Ovary (tissue), 9 donors: ENCODE results near the gene ZBTB7B. TPM values are rescaled to one million over a fixed set of nuclear protein-coding genes. Genes with fewer than 3 reads are reported as not detected.
"Not testable (repeated sequence)": the region's sequence is repeated elsewhere in the genome, so short reads cannot be mapped to it uniquely, and the experiment has no call there.

Experiments used
- DNase-seq, 5 donors: peaks; one replicate each; pipeline ENCODE4 v3.0.0-alpha.2; 2019 to 2020
- H3K27ac ChIP-seq, 2 donors: fragments of 200-600 bp; one replicate each; pipeline versions ENCODE4 v1.5.1 to v1.8.0; 2019 to 2022
- H3K27me3 ChIP-seq: fragments of 200-600 bp; one replicate; pipeline ENCODE4 v1.8.0; 2022
- H3K36me3 ChIP-seq: fragments of 200-600 bp; sonication (generic); one replicate; pipeline ENCODE4 v1.5.1; 2019
- H3K4me1 ChIP-seq: one replicate; pipeline ENCODE4 v1.8.1; 2013; ENCODE audit warnings: mild to moderate bottlenecking, moderate library complexity; ENCODE audit not compliant: insufficient read depth
- H3K4me3 ChIP-seq: fragments of 200-600 bp; sonication (generic); one replicate; pipeline ENCODE4 v1.5.1; 2017
- H3K9me3 ChIP-seq, 2 donors: fragments of 200-600 bp in 1 of 2; sonication (generic) in 1 of 2; one replicate each; pipeline versions ENCODE4 v1.5.1 to v1.8.1; 2013 to 2019; ENCODE audit warnings: mild to moderate bottlenecking in 1 of 2, moderate library complexity in 1 of 2
- CTCF ChIP-seq, 3 donors: fragments of 450-650 bp in 2 of 3; fragments of 200-600 bp in 1 of 3; IDR thresholded peaks; one replicate each; pipeline versions ENCODE4 v1.5.1 to v1.8.0; 2016 to 2022; ENCODE audit warnings: antibody characterized with exemption in 3 of 3, mild to moderate bottlenecking in 1 of 3
- EP300 ChIP-seq: sonication (generic); formaldehyde crosslinking; IDR thresholded peaks from one replicate; pipeline ENCODE4 v1.6.1; 2017; ENCODE audit warnings: antibody characterized with exemption
- POLR2A ChIP-seq: fragments of 450-650 bp; IDR thresholded peaks from one replicate; pipeline ENCODE4 v1.6.1; 2017; ENCODE audit warnings: antibody characterized with exemption, mild to moderate bottlenecking, moderate library complexity
- WGBS, 3 donors: extraction: QIAGEN DNeasy Blood & Tissue Kit in 1 of 3; methylation state at CpG; one replicate each; pipeline versions ENCODE4 v1.1.5 to v1.1.7; 2013 to 2017; 5-methylcytosine and 5-hydroxymethylcytosine counted together
- intact Hi-C, 4 donors: fragments of 100-400 bp; cut with DNase I; formaldehyde crosslinking; loops; one replicate each; pipeline versions ENCODE4 v1.11.0 to v1.15.1; 2022 to 2023
- polyA plus RNA-seq, 2 donors: library from polyadenylated mRNA; stranded (reverse); fragments of 200-250 nt in 1 of 2; fragments of 350-450 nt in 1 of 2; fragmentation: Illumina TruSeq in 1 of 2; extraction: RNeasy Lipid Tissue Mini Kit (QIAGEN cat#74804) in 1 of 2; gene quantifications; one replicate each; pipeline ENCODE4 v1.2.3, GENCODE V29; 2013 to 2014
- total RNA-seq, 7 donors: library from RNA; depleted of rRNA in 2 of 7; stranded (reverse); fragments of >200 nt in 2 of 7; fragmentation: NEBNext Ultra II Directional in 3 of 7; extraction: Animal tissue kit (Norgen Biotek cat#: 25700) in 3 of 7; gene quantifications; one replicate each; pipeline versions ENCODE4 v1.1.0 to v1.2.4, GENCODE V29; 2016 to 2023
- donor health status: DM: no; HTN: no; CAD: no; lungs with moderate emphysema.
- donor health status: DM: no; HTN: no; CAD: no.
- donor health status: Bipolar disorder and iron deficiency.
- donor health status: DM: yes; HTN: yes; CAD: no.
- donor health status: DM: no; HTN: no; CAD: no.
- donor health status: DM: yes; HTN: yes; CAD: no.

Gene ZBTB7B
- total and polyA plus RNA-seq, 9 donors, result 3.6 to 45.5 (median 28.9) TPM

DNA sequence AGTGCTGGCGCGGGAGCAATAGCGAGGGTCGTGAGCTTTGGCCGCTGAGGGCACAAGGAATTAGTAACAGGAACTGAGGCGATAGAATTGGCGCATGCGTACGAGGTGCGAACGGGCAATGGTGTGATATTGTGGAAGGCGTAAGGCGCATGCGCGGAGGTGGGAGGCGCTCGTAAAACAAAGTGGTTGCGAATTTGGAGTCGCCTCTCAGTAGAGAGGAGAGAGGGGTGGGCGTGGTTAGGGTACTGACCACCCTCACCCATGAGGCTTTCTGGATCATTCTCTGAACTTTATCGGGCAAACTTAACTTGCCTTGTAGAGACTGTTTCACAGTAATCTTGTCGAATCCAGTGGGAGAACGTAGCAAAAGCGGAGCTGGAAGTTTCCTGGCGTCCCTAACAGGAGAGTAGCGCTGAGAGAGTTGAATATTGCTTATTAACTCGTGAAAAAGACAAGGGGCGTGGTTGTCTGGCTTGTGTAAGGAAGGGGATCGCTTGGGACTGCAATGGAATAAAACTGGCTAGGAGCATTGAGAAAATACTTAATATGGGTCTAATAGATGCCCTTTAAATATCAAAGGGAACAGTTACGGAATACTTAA, 27.7 kb upstream of the ZBTB7B start:
- H3K27me3 ChIP-seq, result no peaks in the 10 kb centered on the region
- peak; percentile 95 to 97 (median 96) for DNase-seq
- peak; percentile 44 for TF ChIP-seq EP300
- peak in 1 of 3 donors; percentile 27 for TF ChIP-seq CTCF (IDR thresholded peaks at IDR 0.05)
- peak; percentile 80 for TF ChIP-seq POLR2A
- intact Hi-C loops, result loop anchor here in 1 of 4 donors (2.0 to 5.0 kb wide), 2 partner anchors 26 to 77 kb away; partner anchors contain the start of gene ADAM15
- 0 to 1% (median 1%) methylated on average over 30 of the region's 30 CpGs for WGBS, 3 donors
- H3K9me3 ChIP-seq, result no peaks in the 10 kb centered on the region
- peaks cover 8% of the 10 kb centered on the region for H3K4me1 ChIP-seq
- no peaks in the 10 kb centered on the region for H3K36me3 ChIP-seq
- H3K4me3 ChIP-seq, result peak overlapping the region; percentile 55
- H3K27ac ChIP-seq, result peak overlapping the region; percentile 55 to 98

DNA sequence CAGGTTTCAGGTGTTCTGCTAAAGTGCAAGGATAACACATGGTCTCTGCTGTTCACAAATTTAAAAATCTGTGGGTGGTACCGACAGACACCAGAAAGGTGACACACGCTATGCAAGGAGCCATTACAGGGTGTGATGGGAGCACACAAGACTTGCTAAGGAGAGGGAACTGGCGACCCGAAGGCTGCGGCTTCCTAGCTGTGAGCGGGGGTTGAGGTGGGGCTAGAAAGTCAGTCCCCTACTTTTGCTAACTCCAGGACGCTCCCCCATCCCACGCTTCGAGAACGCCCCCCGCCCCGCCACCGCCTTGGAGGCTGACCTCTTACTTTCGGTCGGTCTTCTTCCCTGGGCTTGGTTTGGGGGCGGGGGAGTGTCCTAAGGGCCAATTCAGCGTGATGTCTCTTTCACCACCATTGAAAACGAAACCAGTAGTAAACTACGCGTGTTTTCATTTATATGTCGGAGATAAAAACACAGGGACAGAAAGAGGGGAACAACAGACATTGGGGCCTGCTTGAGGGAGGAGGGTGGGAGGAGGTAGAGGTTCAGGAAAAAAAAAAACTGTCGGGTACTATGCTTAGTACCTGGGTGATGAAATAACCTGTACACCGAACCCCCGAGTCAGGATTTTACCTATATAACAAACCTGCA, 27.1 kb upstream of the ZBTB7B start:
- H3K27ac ChIP-seq, result peak overlapping the region; percentile 55 to 98
- no peaks in the 10 kb centered on the region for H3K27me3 ChIP-seq
- no peak for TF ChIP-seq CTCF (IDR thresholded peaks at IDR 0.05)
- no peak for TF ChIP-seq EP300
- TF ChIP-seq POLR2A, result no peak
- no peaks in the 10 kb centered on the region for H3K36me3 ChIP-seq
- WGBS, 3 donors, result 0 to 1% (median 0%) methylated on average over 24 of the region's 24 CpGs
- H3K4me1 ChIP-seq, result peaks cover 8% of the 10 kb centered on the region
- H3K9me3 ChIP-seq, result no peaks in the 10 kb centered on the region
- H3K4me3 ChIP-seq, result peak overlapping the region; percentile 55
- intact Hi-C loops, result loop anchor here in 1 of 4 donors (2.0 kb wide), 1 partner anchor 25 kb away; no protein-coding TSS in a partner anchor
- DNase-seq, result peak; percentile 63 to 78 (median 77)

GRCh38 chr1:154977762-154978161, 24.8 kb upstream of the ZBTB7B start:
- H3K36me3 ChIP-seq, H3K9me3 ChIP-seq, H3K27ac ChIP-seq, H3K4me1 ChIP-seq, H3K27me3 ChIP-seq, H3K4me3 ChIP-seq, DNase-seq, intact Hi-C loops: not testable (repeated sequence)
- 68 to 74% (median 69%) methylated on average over 3 of the region's 3 CpGs for WGBS, 3 donors

GRCh38 chr1:154978360-154978759, 24.2 kb upstream of the ZBTB7B start:
- no peak for DNase-seq
- WGBS, 3 donors, result 88 to 94% (median 89%) methylated on average over 3 of the region's 3 CpGs
- H3K4me1 ChIP-seq, result peaks cover 2% of the 10 kb centered on the region
- H3K36me3 ChIP-seq, result no peaks in the 10 kb centered on the region
- H3K9me3 ChIP-seq, result no peaks in the 10 kb centered on the region
- no peak overlapping the region for H3K4me3 ChIP-seq
- no peaks in the 10 kb centered on the region for H3K27me3 ChIP-seq
- TF ChIP-seq CTCF (IDR thresholded peaks at IDR 0.05) (no peak), EP300 (no peak), POLR2A (no peak)
- intact Hi-C loops, result no loop called here
- no peak overlapping the region for H3K27ac ChIP-seq

GRCh38 chr1:154982341-154982740, 20.3 kb upstream of the ZBTB7B start:
- H3K27me3 ChIP-seq, result no peaks in the 10 kb centered on the region
- no peak overlapping the region for H3K27ac ChIP-seq
- no peaks in the 10 kb centered on the region for H3K9me3 ChIP-seq
- TF ChIP-seq CTCF (IDR thresholded peaks at IDR 0.05) (no peak), POLR2A (no peak), EP300 (no peak)
- WGBS, 3 donors, result 61 to 68% (median 62%) methylated on average over 6 of the region's 6 CpGs
- peaks cover 3% of the 10 kb centered on the region for H3K4me1 ChIP-seq
- H3K4me3 ChIP-seq, result no peak overlapping the region
- H3K36me3 ChIP-seq, result no peaks in the 10 kb centered on the region
- intact Hi-C loops, result no loop called here
- no peak for DNase-seq
